ENCODE measurements around the gene HOXB13.

GRCh38 chr17:48681609-48682008 lies 46.9 kb downstream of the HOXB13 start:
- TF ChIP-seq POLR2A (IDR thresholded peaks at IDR 0.05; ENCODE audit: low read depth, low read length), result no peak
- TF ChIP-seq SMC3 (IDR thresholded peaks at IDR 0.05; ENCODE audit: low read depth, low read length), result no peak
- no peak for TF ChIP-seq CTCF (conservative IDR thresholded peaks at IDR 0.05; ENCODE audit: low read depth, low read length)
- no peak for TF ChIP-seq MXI1 (IDR thresholded peaks at IDR 0.05; ENCODE audit: borderline replicate concordance, low read depth, low read length)
- TF ChIP-seq RCOR1 (IDR thresholded peaks at IDR 0.05; ENCODE audit: insufficient replicate concordance, low read length), result no peak
